ENCODE measurements around the gene MYO1G. TPM values are rescaled to one million over a fixed set of nuclear protein-coding genes. Genes with fewer than 3 reads are reported as not detected.

Gene MYO1G
- total RNA-seq, 1 experiment from 2014 or later = 0.57 TPM

DNA sequence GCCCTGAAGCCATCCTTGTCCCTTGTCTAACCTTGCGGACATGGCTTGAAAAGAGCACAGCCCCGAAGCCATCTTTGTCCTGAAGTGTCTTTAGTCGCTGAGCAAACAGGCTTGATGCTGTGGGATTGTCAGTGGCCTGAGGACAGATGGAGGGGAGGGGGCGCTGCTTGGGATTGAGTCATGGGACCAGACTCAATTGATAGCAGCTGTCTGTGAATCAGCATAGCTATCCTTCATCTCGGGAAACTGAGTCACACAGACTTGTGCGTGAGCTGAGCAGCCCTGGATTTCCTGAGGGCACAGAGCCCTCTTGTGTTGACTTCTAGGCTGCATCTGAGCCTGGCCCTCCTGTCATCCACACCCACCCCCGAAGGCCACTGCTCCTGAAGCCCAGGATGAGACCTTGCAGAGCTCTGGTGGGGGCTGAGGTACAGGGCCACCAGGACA lies 14.4 kb downstream of the MYO1G start:
- Histone ChIP-seq H3K9ac (ENCODE audit: extremely low read depth, insufficient read length, low read length) (no peak overlapping the region), H2AFZ (ENCODE audit: low read length) (no peak overlapping the region), H4K91ac (ENCODE audit: insufficient read length, low read depth, low read length) (no peak overlapping the region), H3K27ac (ENCODE audit: insufficient read length, low read depth, low read length) (no peak overlapping the region), H3K23me2 (ENCODE audit: insufficient read length, low read depth, low read length, poor library complexity, severe bottlenecking) (no peaks in the 10 kb centered on the region), H3K14ac (ENCODE audit: insufficient read depth, low read length) (no peak overlapping the region), H3K4me2 (ENCODE audit: insufficient read depth, insufficient read length, low read length) (no peak overlapping the region), H3K27me3 (ENCODE audit: insufficient read depth, low read length) (no peaks in the 10 kb centered on the region; the same call in 1 of the 2 replicates), H4K20me1 (ENCODE audit: control insufficient read depth, insufficient read depth, insufficient read length) (no peaks in the 10 kb centered on the region), H3T11ph (ENCODE audit: low read length) (no peak overlapping the region), H3K79me2 (ENCODE audit: insufficient read depth, low read length) (no peaks in the 10 kb centered on the region), H2BK15ac (ENCODE audit: low read depth, low read length) (no peak overlapping the region), H3K79me1 (ENCODE audit: insufficient read depth, low read depth, low read length, poor library complexity, severe bottlenecking) (no peaks in the 10 kb centered on the region), H4K8ac (replicated peaks; ENCODE audit: insufficient read length, low read depth, low read length) (no peak overlapping the region), H3K56ac (ENCODE audit: insufficient read length, low read depth, low read length) (no peak overlapping the region), H2BK20ac (ENCODE audit: low read depth, low read length, poor library complexity, severe bottlenecking) (no peak overlapping the region), H2BK12ac (ENCODE audit: insufficient read length, low read depth, low read length) (no peak overlapping the region), H3K23ac (ENCODE audit: insufficient read length, low read depth, low read length) (no peak overlapping the region), H3K18ac (ENCODE audit: insufficient read length, low read depth, low read length) (no peak overlapping the region), H2BK120ac (ENCODE audit: low read depth, low read length, poor library complexity, severe bottlenecking) (no peak overlapping the region), H3K9me3 (ENCODE audit: control insufficient read depth, low read depth, low read length) (no peaks in the 10 kb centered on the region), H4K5ac (ENCODE audit: insufficient read length, low read depth, low read length) (no peak overlapping the region), H2BK5ac (ENCODE audit: insufficient read length, low read length) (no peak overlapping the region), H2AK5ac (ENCODE audit: insufficient read length, low read length) (no peak overlapping the region), H3K4ac (ENCODE audit: low read depth, low read length) (no peak overlapping the region), H3K4me1 (ENCODE audit: insufficient read depth, low read length) (no peaks in the 10 kb centered on the region)
- Mint-ChIP-seq H3K4me1 (peaks cover 0 to 5% of the 10 kb centered on the region in 2 experiments; a peak in 3 of 4 replicates), H3K27me3 (ENCODE audit: low read depth) (peaks cover 24% of the 10 kb centered on the region), H3K4me3 (no peak overlapping the region), H3K9me3 (no peaks in the 10 kb centered on the region), H3K27ac (no peak overlapping the region), H3K36me3 (ENCODE audit: insufficient read depth in 1 of 3, low read depth in 3 of 3) (no peaks in the 10 kb centered on the region; a peak in 1 of 7 replicates)
- TF ChIP-seq, protein P1, sequence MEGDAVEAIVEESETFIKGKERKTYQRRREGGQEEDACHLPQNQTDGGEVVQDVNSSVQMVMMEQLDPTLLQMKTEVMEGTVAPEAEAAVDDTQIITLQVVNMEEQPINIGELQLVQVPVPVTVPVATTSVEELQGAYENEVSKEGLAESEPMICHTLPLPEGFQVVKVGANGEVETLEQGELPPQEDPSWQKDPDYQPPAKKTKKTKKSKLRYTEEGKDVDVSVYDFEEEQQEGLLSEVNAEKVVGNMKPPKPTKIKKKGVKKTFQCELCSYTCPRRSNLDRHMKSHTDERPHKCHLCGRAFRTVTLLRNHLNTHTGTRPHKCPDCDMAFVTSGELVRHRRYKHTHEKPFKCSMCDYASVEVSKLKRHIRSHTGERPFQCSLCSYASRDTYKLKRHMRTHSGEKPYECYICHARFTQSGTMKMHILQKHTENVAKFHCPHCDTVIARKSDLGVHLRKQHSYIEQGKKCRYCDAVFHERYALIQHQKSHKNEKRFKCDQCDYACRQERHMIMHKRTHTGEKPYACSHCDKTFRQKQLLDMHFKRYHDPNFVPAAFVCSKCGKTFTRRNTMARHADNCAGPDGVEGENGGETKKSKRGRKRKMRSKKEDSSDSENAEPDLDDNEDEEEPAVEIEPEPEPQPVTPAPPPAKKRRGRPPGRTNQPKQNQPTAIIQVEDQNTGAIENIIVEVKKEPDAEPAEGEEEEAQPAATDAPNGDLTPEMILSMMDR (conservative IDR thresholded peaks at IDR 0.05) = peak; percentile 57
- peak; percentile 56 for DNase-seq
- WGBS (ENCODE audit: extremely low coverage, insufficient read length, low lambda C conversion rate) = no CpG with 5 or more reads among the region's 7 CpGs

Data from H9 (cell line).